ENCODE results near the gene LOXL3.

LOXL3 gene

DNA sequence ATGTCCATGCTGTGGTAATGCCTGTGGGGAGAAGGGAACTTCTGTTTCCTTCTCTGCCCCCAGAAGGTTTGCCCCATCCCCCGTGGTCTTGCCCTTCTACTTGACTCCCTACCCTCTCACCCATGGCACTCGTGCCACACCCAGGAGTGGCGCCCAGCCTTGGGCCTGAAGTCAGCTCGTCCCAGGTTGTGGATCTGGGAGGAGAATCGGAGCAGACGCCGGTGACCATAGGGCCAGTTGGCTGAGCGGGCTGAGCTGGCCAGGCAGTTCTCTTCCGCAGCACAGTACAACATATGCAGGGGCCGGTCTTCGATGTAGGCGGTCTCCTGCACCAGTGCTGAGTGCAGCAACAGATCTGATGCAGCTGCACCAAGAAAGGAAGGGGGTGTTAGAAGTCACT lies 19.3 kb downstream of the LOXL3 start:
- peaks cover 21% of the 10 kb centered on the region for H3K36me3 ChIP-seq
- no peak for TF ChIP-seq CTCF (IDR thresholded peaks at IDR 0.05)

GRCh38 chr2:74533464-74533863 lies 20.3 kb downstream of the LOXL3 start:
- H3K4me1 ChIP-seq (ENCODE audit: control insufficient read depth in 1 of 2, insufficient read depth in 1 of 2, low read depth in 1 of 2, low read length in 1 of 2): peaks cover 28 to 31% of the 10 kb centered on the region in 2 experiments
- no peaks in the 10 kb centered on the region for H3K9me3 ChIP-seq
- no peak for TF ChIP-seq CTCF (IDR thresholded peaks at IDR 0.05)
- H3K36me3 ChIP-seq: peaks cover 21% of the 10 kb centered on the region
- H3K4me3 ChIP-seq (ENCODE audit: low read depth in 1 of 2, low read length in 1 of 2): no peak overlapping the region
- no peak overlapping the region for H3K27ac ChIP-seq
- H3K27me3 ChIP-seq: no peaks in the 10 kb centered on the region

More for the DNA sequence above, 19.3 kb downstream of the LOXL3 start:
- Histone ChIP-seq H3K4me1 (ENCODE audit: control insufficient read depth in 1 of 2, insufficient read depth in 1 of 2, low read depth in 1 of 2, low read length in 1 of 2) (peaks cover 29 to 32% of the 10 kb centered on the region in 2 experiments), H3K4me3 (ENCODE audit: low read depth in 1 of 2, low read length in 1 of 2) (no peak overlapping the region), H3K9me3 (no peaks in the 10 kb centered on the region), H3K27ac (no peak overlapping the region), H3K27me3 (no peaks in the 10 kb centered on the region)

DNA sequence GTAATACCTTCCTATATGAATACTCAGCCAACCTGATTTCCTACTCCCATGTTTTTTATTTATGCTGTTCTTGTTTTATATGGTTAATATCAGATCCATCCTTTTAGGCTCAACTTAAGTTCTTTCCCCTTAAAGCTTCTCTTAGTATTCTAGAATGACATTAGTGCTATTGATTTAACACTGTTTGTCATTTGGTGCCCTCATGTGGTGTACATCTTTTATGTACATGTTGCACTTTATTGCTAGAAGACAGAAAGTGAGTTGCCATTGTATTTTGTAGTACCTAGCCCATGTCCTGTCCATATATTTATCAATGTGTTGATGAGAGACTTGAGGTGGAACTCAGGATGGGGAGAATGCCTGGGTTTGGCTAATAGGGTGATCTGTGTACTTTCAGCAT lies 21.5 kb downstream of the LOXL3 start:
- H3K27ac ChIP-seq: no peak overlapping the region
- H3K36me3 ChIP-seq: peaks cover 28% of the 10 kb centered on the region

GRCh38 chr2:74531666-74532065 lies 22.1 kb downstream of the LOXL3 start:
- no peak overlapping the region for H3K4me3 ChIP-seq (ENCODE audit: low read depth in 1 of 2, low read length in 1 of 2)
- TF ChIP-seq CTCF (IDR thresholded peaks at IDR 0.05): no peak

More for the DNA sequence above, 21.5 kb downstream of the LOXL3 start:
- TF ChIP-seq CTCF (IDR thresholded peaks at IDR 0.05): no peak
- H3K27me3 ChIP-seq: no peaks in the 10 kb centered on the region
- H3K4me1 ChIP-seq (ENCODE audit: control insufficient read depth in 1 of 2, insufficient read depth in 1 of 2, low read depth in 1 of 2, low read length in 1 of 2): peaks cover 32 to 33% of the 10 kb centered on the region in 2 experiments
- no peak overlapping the region for H3K4me3 ChIP-seq (ENCODE audit: low read depth in 1 of 2, low read length in 1 of 2)
- H3K9me3 ChIP-seq: no peaks in the 10 kb centered on the region

GRCh38 chr2:74530239-74531187 lies 23.2 kb downstream of the LOXL3 start:
- Histone ChIP-seq H3K4me3 (ENCODE audit: low read depth in 1 of 2, low read length in 1 of 2) (peak overlapping the region; percentile 74 to 97), H3K4me1 (ENCODE audit: control insufficient read depth in 1 of 2, insufficient read depth in 1 of 2, low read depth in 1 of 2, low read length in 1 of 2) (peaks cover 32 to 33% of the 10 kb centered on the region in 2 experiments), H3K36me3 (peaks cover 45% of the 10 kb centered on the region), H3K27me3 (no peaks in the 10 kb centered on the region), H3K9me3 (no peaks in the 10 kb centered on the region), H3K27ac (peak overlapping the region; percentile 94)
- TF ChIP-seq CTCF (IDR thresholded peaks at IDR 0.05): no peak

More at GRCh38 chr2:74531666-74532065, 22.1 kb downstream of the LOXL3 start:
- Histone ChIP-seq H3K4me1 (ENCODE audit: control insufficient read depth in 1 of 2, insufficient read depth in 1 of 2, low read depth in 1 of 2, low read length in 1 of 2) (peaks cover 32 to 33% of the 10 kb centered on the region in 2 experiments), H3K36me3 (peaks cover 33% of the 10 kb centered on the region), H3K9me3 (no peaks in the 10 kb centered on the region), H3K27me3 (no peaks in the 10 kb centered on the region), H3K27ac (no peak overlapping the region)
